Chondrocyte (in vitro differentiated cells): ENCODE results near the gene MCM10. TPM values are rescaled to one million over a fixed set of nuclear protein-coding genes. Genes with fewer than 3 reads are reported as not detected.

Source experiments
- DNase-seq: peaks from one replicate; pipeline ENCODE4 v3.0.0; 2021; ENCODE audit warnings: mixed read lengths, low spot score
- H3K27ac Mint-ChIP-seq: one replicate; pipeline ENCODE4 v1.8.0; 2021; ENCODE audit warnings: mild to moderate bottlenecking, moderate library complexity, mixed read lengths; ENCODE audit not compliant: unreplicated experiment
- H3K27me3 Mint-ChIP-seq: 2 replicates; pipeline ENCODE4 v1.8.0; 2021; ENCODE audit warnings: low read depth, mixed read lengths
- H3K36me3 Mint-ChIP-seq: 2 replicates; pipeline ENCODE4 v1.8.0; 2021; ENCODE audit warnings: low read depth, mixed read lengths
- H3K4me1 Mint-ChIP-seq: 2 replicates; pipeline ENCODE4 v1.8.0; 2021; ENCODE audit warnings: low read depth, mild to moderate bottlenecking, mixed read lengths
- H3K4me3 Mint-ChIP-seq: one replicate; pipeline ENCODE4 v1.8.0; 2021; ENCODE audit warnings: mild to moderate bottlenecking, moderate library complexity, mixed read lengths; ENCODE audit not compliant: unreplicated experiment
- H3K9me3 Mint-ChIP-seq: 2 replicates; pipeline ENCODE4 v1.8.0; 2021; ENCODE audit warnings: low read depth, mixed read lengths
- total RNA-seq: library from RNA; stranded (reverse); gene quantifications from 3 replicates; pipeline ENCODE4 v1.2.1, GENCODE V29; 2021
- TF ChIP-seq, protein P1 (sequence below): fragments of 200-600 bp; sonication (generic); IDR thresholded peaks from 2 replicates; pipeline ENCODE4 v1.5.0; 2021; ENCODE audit warnings: antibody characterized with exemption, mild to moderate bottlenecking, moderate library complexity

Gene MCM10
- total RNA-seq, 1 donor from 2014 or later = 2.2 TPM

DNA sequence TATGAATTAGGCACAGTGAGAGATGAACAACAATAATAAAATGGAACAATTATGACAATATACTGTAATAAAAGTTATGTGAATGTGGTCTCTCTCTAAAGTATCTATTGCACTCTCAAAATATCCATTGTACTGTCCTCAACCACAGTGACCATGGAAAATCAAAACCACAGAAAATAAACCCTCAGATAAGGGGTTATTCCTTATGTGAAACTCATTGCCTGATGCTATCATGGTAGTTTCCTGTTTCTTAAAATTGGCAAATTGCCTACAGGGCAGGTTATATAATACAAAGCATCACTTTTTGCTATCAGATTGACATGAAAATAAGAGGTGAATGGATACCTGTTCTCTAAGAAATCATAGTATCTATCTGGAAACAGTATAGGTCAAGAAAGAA, 3.8 kb downstream of the MCM10 start:
- H3K27ac Mint-ChIP-seq = no peak overlapping the region
- no peaks in the 10 kb centered on the region for H3K36me3 Mint-ChIP-seq
- H3K4me3 Mint-ChIP-seq = no peak overlapping the region
- peaks cover 16% of the 10 kb centered on the region for H3K4me1 Mint-ChIP-seq
- H3K27me3 Mint-ChIP-seq = no peaks in the 10 kb centered on the region
- DNase-seq = no peak
- no peaks in the 10 kb centered on the region for H3K9me3 Mint-ChIP-seq
- TF ChIP-seq, protein P1, sequence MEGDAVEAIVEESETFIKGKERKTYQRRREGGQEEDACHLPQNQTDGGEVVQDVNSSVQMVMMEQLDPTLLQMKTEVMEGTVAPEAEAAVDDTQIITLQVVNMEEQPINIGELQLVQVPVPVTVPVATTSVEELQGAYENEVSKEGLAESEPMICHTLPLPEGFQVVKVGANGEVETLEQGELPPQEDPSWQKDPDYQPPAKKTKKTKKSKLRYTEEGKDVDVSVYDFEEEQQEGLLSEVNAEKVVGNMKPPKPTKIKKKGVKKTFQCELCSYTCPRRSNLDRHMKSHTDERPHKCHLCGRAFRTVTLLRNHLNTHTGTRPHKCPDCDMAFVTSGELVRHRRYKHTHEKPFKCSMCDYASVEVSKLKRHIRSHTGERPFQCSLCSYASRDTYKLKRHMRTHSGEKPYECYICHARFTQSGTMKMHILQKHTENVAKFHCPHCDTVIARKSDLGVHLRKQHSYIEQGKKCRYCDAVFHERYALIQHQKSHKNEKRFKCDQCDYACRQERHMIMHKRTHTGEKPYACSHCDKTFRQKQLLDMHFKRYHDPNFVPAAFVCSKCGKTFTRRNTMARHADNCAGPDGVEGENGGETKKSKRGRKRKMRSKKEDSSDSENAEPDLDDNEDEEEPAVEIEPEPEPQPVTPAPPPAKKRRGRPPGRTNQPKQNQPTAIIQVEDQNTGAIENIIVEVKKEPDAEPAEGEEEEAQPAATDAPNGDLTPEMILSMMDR = no peak

DNA sequence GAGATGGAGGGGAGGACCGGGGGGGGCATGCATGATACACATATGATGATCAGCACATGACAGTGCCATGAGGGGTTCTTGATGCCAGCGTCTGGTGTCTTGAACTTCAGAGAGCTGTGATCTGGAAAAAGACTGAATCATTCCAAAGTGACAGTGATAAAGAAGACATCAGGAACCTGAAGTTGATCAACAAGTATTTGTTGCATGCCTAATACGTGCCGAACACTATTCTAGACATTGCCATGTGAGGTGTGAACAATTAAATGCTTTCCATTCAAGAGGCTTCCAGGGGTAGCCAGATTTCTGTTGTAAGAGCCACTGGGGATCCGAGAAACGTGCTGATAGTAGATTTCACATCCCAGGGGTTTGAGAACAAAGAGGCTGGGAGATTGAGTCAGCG, 6.2 kb downstream of the MCM10 start:
- H3K27me3 Mint-ChIP-seq = no peaks in the 10 kb centered on the region
- TF ChIP-seq, protein P1 = no peak
- no peaks in the 10 kb centered on the region for H3K9me3 Mint-ChIP-seq
- H3K36me3 Mint-ChIP-seq = no peaks in the 10 kb centered on the region
- no peak for DNase-seq
- H3K27ac Mint-ChIP-seq = no peak overlapping the region
- H3K4me1 Mint-ChIP-seq = no peaks in the 10 kb centered on the region
- no peak overlapping the region for H3K4me3 Mint-ChIP-seq

DNA sequence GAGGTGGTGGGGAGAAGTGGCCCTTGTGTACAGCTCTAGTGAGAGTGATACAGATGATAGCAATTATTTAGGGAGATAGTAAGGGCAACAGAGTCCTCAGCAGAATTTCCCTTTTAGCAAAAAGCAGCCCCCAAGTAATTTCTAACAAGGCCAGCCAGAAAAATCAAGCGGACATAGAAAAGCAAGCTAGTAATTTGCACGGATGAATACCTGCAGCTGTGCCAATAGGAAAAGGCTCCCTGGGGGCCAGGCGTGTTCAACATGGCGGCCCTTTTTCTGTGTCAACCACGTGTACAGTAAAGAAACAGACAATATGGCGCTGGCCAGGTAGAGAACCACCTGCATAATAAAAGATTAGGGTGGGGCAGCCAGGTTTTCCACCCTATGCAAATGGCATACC, 7.4 kb downstream of the MCM10 start:
- Mint-ChIP-seq H3K36me3 (no peaks in the 10 kb centered on the region), H3K9me3 (no peaks in the 10 kb centered on the region), H3K27ac (no peak overlapping the region), H3K27me3 (no peaks in the 10 kb centered on the region), H3K4me1 (no peaks in the 10 kb centered on the region), H3K4me3 (no peak overlapping the region)
- TF ChIP-seq, protein P1 = no peak
- no peak for DNase-seq

DNA sequence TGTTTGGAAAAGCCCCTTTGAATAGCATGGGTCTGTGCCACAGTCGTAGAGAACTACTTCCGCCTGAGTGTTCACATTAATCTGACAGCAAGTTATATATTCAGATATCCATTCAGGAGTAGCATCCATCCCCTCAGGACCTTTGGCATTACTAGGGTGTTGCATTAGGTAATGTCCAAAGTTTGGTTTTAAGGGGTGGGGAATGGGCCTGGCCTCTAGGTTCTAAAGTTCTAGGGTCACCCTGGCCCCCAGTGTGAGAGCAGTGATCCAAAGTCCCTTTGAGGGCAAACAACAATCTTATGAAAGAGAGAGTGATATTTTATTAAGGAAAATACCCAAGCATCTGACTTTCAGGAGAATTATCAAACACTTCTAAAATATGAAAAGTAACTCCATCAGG, 12.3 kb downstream of the MCM10 start:
- H3K9me3 Mint-ChIP-seq = no peaks in the 10 kb centered on the region
- TF ChIP-seq, protein P1 = no peak
- H3K27ac Mint-ChIP-seq = no peak overlapping the region
- H3K4me1 Mint-ChIP-seq = no peaks in the 10 kb centered on the region
- H3K36me3 Mint-ChIP-seq = peaks cover 2% of the 10 kb centered on the region
- no peak for DNase-seq
- H3K4me3 Mint-ChIP-seq = no peak overlapping the region
- no peaks in the 10 kb centered on the region for H3K27me3 Mint-ChIP-seq

DNA sequence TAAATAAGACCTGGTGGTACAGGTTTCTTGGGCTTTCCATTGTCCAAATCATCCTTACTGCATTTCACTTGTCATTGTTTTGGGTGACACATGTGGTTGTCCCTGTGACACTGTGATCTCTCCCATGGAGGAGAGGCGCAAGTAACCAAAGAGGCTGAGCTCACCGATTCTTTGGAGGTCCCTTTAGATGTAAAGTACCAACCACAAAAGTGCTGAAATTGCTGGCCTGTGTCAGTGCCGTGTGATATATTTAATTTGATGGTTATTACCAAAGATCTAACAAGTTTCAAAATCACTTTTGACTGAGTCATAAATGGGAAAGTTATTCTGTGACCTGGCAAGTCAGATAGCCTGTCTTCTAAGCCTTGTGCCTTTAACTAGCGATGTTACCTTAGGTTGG, 19.4 kb downstream of the MCM10 start:
- Mint-ChIP-seq H3K4me1 (no peaks in the 10 kb centered on the region), H3K27ac (no peak overlapping the region), H3K4me3 (no peak overlapping the region), H3K36me3 (peaks cover 2% of the 10 kb centered on the region), H3K27me3 (no peaks in the 10 kb centered on the region), H3K9me3 (no peaks in the 10 kb centered on the region)
- TF ChIP-seq, protein P1 = no peak
- no peak for DNase-seq
